ENCODE measurements around the gene IER5. TPM values are rescaled to one million over a fixed set of nuclear protein-coding genes. Genes with fewer than 3 reads are reported as not detected.

The IER5 gene
- total RNA-seq, 1 experiment from 2014 or later, result 18.2 TPM

- TF ChIP-seq NR3C1 (CRISPR knock-in tag; conservative IDR thresholded peaks at IDR 0.05; ENCODE audit: low read depth) (no peak), E2F4 (CRISPR knock-in tag; IDR thresholded peaks at IDR 0.05; ENCODE audit: borderline replicate concordance, low read depth) (no peak), USF1 (CRISPR knock-in tag; IDR thresholded peaks at IDR 0.05) (no peak), RORB (CRISPR knock-in tag; IDR thresholded peaks at IDR 0.05) (no peak), CREB1 (CRISPR knock-in tag; IDR thresholded peaks at IDR 0.05) (no peak), E2F5 (CRISPR knock-in tag; IDR thresholded peaks at IDR 0.05) (no peak), IRF1 (CRISPR knock-in tag; IDR thresholded peaks at IDR 0.05) (no peak)
- H3K4me3 Mint-ChIP-seq, result no peak overlapping the region
- no peak overlapping the region for H3K27ac Mint-ChIP-seq
- CTCF ChIA-PET, result interaction anchor here (0.5 to 3.1 kb wide), 4 partner anchors 9 to 297 kb away, joined by 3 to 27 read pairs (median 6); no protein-coding TSS in a partner anchor
- H3K9me3 Mint-ChIP-seq, result no peaks in the 10 kb centered on the region
- peaks cover 46% of the 10 kb centered on the region for H3K4me1 Mint-ChIP-seq
- H3K36me3 Mint-ChIP-seq, result no peaks in the 10 kb centered on the region
- POLR2A ChIA-PET, result no interaction called here
- no peak for ATAC-seq
- peaks cover 7% of the 10 kb centered on the region; the same call in 1 of the 2 replicates for H3K27me3 Mint-ChIP-seq (ENCODE audit: low read depth)
- DNase-seq (ENCODE audit: low spot score), result no peak
Measured at GRCh38 chr1:181126289-181126688, 37.8 kb downstream of the IER5 start.

- no peak for DNase-seq (ENCODE audit: low spot score)
- peaks cover 7% of the 10 kb centered on the region; the same call in 1 of the 2 replicates for H3K27me3 Mint-ChIP-seq (ENCODE audit: low read depth)
- H3K27ac Mint-ChIP-seq, result no peak overlapping the region
- POLR2A ChIA-PET, result interaction anchor here (2.2 kb wide), 1 partner anchor 22 kb away, joined by 12 read pairs; no protein-coding TSS in a partner anchor
- ATAC-seq, result no peak
- no peak for TF ChIP-seq TEAD4 (CRISPR knock-in tag; IDR thresholded peaks at IDR 0.05)
- no peak for TF ChIP-seq MLX (CRISPR knock-in tag; IDR thresholded peaks at IDR 0.05)
- no peak for TF ChIP-seq MXD4 (CRISPR knock-in tag; IDR thresholded peaks at IDR 0.05; ENCODE audit: borderline replicate concordance)
- no peak for TF ChIP-seq NFE2L1 (CRISPR knock-in tag; IDR thresholded peaks at IDR 0.05)
- TF ChIP-seq IRF2 (CRISPR knock-in tag; IDR thresholded peaks at IDR 0.05; ENCODE audit: borderline replicate concordance, low read depth), result no peak
- CTCF ChIA-PET, result interaction anchor here (0.5 to 3.1 kb wide), 8 partner anchors 9 to 296 kb away, joined by 3 to 27 read pairs (median 6); no protein-coding TSS in a partner anchor
- no peak overlapping the region for H3K4me3 Mint-ChIP-seq
- no peaks in the 10 kb centered on the region for H3K9me3 Mint-ChIP-seq
- H3K4me1 Mint-ChIP-seq, result peaks cover 47% of the 10 kb centered on the region
- no peaks in the 10 kb centered on the region for H3K36me3 Mint-ChIP-seq
Measured at GRCh38 chr1:181126871-181127587, 38.5 kb downstream of the IER5 start.

GRCh38 chr1:181127898-181128453, 39.5 kb downstream of the IER5 start:
- ATAC-seq, result no peak
- no peak for TF ChIP-seq USF1 (CRISPR knock-in tag; IDR thresholded peaks at IDR 0.05)
- peak; percentile 93 for TF ChIP-seq ZNF121 (CRISPR knock-in tag; IDR thresholded peaks at IDR 0.05)
- TF ChIP-seq ZNF532 (CRISPR knock-in tag; IDR thresholded peaks at IDR 0.05; ENCODE audit: borderline replicate concordance), result no peak
- no peak for TF ChIP-seq ZBTB43 (CRISPR knock-in tag; IDR thresholded peaks at IDR 0.05)
- no peak for TF ChIP-seq ATF3 (CRISPR knock-in tag; conservative IDR thresholded peaks at IDR 0.05)
- H3K4me3 Mint-ChIP-seq, result no peak overlapping the region
- DNase-seq (ENCODE audit: low spot score), result no peak
- ChIA-PET CTCF (interaction anchor here (0.8 to 3.1 kb wide), 8 partner anchors 11 to 297 kb away, joined by 3 to 27 read pairs (median 4); no protein-coding TSS in a partner anchor), POLR2A (interaction anchor here (0.6 to 2.2 kb wide), 4 partner anchors 22 to 105 kb away, joined by 3 to 12 read pairs (median 6); no protein-coding TSS in a partner anchor)
- peaks cover 52% of the 10 kb centered on the region for H3K4me1 Mint-ChIP-seq
- H3K36me3 Mint-ChIP-seq, result no peaks in the 10 kb centered on the region
- H3K9me3 Mint-ChIP-seq, result no peaks in the 10 kb centered on the region
- H3K27ac Mint-ChIP-seq, result no peak overlapping the region
- peaks cover 7% of the 10 kb centered on the region; the same call in 1 of the 2 replicates for H3K27me3 Mint-ChIP-seq (ENCODE audit: low read depth)
